HG03521 (cell line): Measurements from ENCODE around the gene INHBA.

ENCODE experiments used
- ATAC-seq: cut with Tn5 transposase; IDR thresholded peaks from one replicate; pipeline ENCODE4 v1.9.1; 2021; ENCODE audit warnings: mild to moderate bottlenecking, moderate library complexity; ENCODE audit not compliant: unreplicated experiment

Gene INHBA

DNA sequence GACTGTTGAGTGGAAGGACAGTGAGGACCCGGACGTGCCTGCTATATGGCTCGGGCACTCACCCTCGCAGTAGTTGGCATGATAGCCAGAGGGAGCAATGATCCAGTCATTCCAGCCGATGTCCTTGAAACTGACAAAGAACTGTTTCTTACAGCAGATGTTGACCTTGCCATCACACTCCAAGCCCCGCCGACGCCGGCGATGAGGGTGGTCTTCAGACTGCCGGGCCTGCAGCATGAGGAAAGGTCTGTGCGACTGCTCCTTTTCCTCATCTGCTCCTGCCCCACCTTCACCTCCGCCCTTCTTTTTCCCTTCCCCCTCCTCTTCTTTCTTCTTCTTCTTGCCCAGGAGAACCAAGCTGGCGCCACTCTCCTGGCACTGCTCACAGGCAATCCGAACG is 13.1 kb downstream of the INHBA start:
- no peak for ATAC-seq

DNA sequence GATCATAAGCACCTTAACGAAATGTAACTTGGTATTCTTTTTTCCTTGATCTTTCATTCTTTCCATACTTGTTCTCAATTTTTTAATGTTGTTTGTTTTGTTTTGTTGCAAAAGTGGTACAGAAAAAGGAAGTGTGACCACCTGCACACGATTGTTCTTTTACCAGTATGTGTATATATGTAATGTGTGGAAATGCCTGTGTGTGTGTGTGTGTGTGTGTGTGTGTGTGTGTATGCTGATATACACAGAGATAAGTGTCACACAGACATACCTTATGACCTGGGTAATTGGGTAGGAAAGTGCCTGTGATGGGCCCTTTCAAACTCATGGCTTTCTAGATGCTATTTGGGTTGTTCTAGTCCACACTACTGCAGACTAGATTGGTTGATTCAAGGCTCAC is 14.0 kb downstream of the INHBA start:
- ATAC-seq: no peak

DNA sequence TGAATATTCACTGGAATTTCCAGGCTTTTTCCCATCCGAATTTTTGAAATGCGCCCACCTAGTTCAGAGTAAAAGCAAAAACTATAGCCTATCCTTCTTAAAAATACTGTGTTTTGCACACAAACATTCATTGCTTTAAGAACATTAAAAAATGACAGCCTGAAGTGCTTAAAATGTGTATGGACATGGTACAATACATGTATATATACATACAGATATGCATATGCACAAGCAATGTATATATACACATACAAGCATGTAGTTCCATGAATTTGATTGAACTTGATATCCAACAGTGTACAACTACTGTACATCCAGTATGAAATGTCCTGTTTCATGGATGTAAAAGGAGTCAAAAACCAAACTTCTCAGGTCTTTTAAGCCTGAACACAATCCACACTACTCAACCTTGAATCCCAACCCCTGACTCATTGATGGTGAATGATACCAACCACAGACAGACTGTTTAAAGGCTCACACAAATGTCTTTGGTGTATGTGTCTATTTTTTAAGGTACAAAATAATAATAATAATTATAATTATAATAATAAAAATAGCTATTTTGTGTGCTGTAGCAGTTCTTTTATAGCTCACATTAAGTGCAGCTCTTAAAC is 14.8 kb downstream of the INHBA start:
- no peak for ATAC-seq

DNA sequence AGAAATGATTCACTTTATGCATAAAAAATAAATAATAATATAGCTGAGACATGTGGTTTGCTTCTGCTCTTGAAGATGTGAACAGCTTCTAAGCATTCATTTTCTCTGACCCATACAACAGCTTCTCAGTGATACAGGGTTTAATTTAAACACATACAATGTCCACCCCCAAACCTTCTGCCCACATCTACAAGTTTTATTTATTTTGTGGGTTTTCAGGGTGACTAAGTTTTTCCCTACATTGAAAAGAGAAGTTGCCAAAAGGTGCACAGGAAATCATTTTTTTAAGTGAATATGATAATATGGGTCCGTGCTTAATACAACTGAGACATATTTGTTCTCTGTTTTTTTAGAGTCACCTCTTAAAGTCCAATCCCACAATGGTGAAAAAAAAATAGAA is 17.2 kb downstream of the INHBA start:
- ATAC-seq: no peak

DNA sequence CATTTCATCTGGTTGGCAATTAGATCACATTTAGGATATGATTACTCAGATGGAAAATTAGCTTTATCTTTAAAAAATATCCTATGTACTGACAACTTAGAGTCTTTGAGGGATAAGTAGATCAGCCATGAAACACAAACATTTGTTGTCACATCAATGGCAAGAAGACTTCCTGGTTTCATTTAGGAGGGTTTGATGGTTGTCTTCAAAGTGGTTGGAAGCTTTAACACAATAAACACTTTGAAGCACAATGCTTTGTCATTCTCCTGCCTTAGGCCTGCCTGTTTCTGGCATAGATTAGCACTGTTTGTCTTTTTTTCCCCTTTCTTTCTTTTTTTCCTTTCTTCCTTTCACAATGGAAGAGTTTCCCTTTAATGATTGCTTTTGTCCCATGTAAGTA is 20.5 kb downstream of the INHBA start:
- ATAC-seq: no peak

DNA sequence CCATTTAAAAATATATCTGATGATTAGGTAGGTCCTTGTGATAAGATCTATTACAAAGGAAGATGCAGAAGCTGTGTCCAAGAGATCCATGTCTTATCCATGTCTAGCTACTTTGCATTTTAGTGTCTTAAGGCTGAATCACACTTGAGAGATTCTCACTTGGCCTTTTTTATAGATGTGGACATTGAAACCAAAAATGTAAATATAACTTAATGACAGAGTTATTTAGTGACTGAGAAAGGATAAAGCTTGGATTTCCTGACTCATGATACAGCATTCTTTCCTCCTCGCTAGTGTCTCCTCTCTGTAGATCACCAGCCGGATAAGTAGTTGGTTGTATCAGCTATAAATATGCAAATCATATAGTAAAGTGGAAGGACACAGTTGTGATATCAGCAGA is 23.3 kb downstream of the INHBA start:
- ATAC-seq: no peak

DNA sequence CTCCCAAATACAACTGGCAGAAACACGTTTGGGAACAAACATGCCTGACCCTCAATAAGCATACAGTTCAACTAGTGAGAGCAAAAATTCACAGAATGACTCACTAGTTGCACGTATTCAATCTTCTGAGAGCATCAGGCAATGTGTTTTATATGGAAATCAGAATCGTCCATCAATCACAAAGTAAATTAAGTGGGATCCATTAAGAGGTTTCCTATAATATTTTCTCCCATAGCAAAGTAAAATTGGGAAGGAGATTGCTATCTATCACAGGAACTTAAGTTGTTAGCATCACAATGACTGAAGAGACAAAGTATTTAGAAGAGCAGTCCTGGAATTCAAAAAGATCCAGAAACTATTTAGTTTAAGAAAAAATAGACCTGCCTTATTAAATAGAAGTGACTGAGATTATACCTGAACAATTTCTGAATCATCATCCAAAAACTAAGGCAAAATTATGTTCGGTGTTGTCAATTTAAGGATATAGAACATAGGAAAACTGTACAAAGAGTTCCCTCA is 28.3 kb downstream of the INHBA start:
- ATAC-seq: no peak

DNA sequence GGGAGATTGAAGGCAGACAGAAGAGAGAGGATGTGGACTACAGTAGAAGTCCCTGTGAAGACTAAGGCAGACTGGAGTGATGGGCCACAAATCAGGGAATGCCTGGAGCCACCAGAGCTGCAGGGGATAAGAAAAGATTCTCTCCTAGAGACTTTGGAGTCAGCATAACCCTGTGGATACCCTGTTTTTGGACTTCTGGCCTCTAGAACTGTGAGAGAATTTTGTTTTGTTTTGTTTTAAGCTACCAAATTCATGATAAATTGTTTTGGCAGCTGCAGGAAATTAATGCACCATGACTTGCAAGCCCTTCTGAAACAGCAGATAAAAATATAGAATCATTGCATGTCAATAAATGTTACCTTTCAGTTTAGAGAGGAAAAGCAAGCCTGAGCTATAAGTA is 41.3 kb downstream of the INHBA start:
- ATAC-seq: no peak

DNA sequence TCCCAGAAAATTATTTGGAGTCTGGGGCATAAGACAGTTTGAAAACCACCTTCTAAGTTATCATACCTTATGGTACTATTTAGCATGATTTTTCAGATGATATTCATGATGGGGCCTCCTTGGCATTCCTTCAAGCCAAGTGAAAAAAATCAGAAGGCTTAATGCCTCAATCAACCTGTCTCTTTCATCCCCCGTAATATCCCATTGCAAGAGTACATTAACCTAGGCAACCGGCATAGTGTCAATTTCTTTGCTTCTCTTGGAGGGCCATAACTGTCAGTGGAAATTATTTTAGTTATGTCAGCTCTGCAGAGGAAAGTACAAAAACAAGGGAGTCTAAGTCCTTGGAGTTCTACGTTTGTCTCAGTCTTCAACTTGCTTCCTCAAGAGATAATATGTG is 43.4 kb downstream of the INHBA start:
- ATAC-seq: no peak

DNA sequence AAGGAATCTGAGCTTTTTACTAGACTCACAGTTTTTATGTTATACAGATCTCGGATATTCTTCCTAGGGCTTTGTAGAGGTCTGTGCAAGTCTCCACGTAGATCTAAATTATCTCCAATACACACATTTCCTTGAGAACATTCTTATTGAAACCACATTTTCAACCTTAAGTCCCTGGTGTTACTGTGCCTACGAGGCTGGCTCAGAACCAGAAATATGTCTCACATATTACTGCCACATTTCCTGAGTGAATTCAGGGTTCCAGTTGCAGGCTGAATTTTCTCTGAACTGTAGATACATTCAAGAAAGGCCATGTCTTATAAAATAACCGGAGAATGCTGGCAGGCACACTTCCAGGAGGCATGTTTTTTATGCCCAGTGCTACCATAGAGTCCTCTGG is 46.5 kb downstream of the INHBA start:
- no peak for ATAC-seq

DNA sequence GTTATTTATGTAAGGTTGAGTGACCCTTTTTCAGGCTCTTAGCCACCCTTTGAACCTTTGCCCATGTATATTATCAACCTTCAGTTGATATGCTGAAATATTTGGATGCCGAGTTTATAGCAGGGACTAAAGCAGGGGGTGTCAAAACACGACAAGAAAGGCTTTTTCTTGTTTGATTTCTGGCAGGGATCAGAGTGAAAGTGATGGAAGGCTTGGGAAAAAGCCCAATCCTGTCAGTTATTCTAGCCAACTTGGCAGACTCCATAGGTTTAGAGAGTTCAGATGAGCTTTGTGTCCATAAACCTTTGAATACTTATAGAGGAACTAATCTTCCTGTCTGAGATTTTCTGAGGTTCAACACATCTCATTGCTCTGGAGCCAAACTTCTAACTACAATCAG is 47.5 kb downstream of the INHBA start:
- no peak for ATAC-seq

DNA sequence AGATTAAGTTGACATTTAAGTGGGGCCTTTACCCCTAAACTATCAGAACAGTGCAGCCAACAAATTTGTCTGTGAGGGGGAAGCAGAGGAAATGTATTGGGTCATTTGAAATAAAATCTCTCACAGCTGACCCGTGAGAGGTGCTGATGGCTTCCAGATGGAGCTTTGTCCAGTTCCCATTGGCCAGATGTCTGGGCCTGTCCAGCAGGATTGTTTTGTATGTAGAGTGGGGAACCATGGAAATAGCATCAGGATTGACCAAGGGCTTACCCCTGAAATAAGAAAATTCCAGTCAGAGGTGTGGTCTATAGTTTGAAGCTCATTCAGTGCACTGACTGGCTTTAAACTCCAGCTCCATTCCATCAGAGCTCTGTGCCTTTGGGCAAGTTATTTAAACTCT is 50.6 kb downstream of the INHBA start:
- ATAC-seq: no peak

DNA sequence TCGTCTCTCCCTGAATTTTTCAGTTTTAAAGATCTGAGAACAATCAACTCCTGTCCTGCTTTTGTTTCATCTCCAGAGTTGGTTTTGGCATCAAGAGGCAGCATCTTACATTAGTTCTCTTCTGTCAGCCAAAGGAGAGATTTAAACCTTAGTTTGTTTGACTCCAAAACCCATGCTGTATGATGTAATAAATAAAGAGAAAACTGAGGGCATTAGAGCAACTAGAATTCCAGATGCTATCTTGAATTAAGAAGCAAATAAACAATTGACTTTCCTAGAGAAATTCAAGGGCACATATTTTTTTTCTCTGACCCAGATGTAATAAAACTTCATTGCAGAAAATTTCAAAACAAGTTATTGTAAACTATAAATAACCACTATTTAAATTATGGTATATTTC is 54.4 kb downstream of the INHBA start:
- no peak for ATAC-seq

DNA sequence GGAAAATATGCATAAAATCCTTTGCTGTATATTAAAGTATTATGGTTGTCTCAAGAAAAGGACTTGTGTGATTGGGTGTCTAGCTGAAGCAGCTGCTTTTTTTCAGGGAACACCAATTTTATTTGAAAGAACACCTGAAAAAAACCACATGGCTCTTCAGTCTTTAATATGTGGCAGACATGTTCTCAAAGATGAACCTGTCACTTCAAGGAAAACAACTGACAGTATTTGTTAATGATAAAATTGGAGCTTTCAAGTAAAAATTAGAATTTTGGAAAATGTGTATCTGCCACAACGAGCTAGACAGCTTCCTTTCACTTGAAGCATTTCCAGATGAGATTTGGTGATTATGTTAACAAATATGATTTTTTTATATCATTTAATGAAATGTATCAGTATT is 59.3 kb downstream of the INHBA start:
- ATAC-seq: no peak

DNA sequence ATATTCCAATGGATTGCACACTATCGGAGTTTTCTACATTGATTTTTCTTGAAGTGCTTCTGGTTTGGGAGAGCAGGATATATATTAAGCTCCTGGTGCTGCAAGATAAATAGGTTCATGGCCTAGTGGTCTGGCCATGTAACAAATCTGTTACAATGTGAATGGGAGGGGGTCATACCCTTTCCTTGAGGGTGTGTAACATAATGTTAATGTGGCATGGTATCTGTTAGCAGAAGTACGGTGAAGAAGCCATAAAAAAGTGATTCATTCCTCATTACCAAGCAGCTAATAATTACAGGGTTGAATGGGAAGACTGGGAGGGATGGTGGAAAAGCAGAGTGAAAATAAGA is 61.2 kb downstream of the INHBA start:
- no peak for ATAC-seq

DNA sequence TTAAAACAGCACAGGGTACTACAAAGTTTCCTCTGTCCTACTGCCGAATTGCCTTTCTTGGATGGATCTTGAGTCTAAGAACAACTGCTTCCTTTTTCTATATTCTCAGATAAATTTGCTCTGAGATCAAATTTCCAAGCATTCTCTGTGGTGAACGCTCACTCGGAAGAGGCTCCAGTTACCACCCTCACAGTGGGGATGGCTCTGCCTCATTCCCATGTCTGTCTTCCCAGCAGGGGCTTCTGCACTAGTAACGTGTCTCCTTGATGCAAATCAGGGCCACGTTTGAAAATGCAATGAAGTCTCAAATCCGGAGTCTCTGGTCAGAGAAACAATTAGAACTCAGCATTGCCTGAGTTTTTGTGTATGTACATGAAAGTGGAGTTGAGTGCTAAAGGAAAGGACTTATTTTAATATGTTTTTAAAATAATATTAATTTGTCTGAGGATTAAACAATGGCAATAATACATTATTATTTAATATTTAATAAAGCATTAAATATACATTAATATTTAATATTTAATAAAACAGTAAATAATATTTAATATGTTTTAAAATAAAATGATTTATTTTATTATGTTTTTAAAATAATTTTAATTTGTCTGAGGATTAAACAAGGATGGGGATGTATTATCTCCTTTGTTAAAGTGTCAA is 61.8 kb downstream of the INHBA start:
- no peak for ATAC-seq

DNA sequence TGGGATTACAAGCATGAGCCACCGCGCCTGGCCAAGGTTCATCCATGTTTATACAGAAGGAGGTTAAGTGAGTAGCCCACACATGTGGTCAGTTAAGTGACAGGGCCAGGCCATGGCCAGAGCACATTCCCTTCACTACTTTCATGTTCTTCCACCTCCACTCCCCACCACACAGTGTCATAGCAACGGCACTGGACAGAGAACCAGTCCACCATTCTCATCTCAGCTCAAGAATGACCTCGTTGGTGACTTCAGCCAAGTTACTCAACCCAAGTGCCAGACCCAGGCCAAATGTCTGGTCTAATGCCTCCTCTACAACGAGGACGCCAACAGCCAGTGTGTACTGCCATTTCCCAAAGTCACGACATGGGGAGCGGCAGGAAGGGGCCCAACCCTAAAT is 62.4 kb downstream of the INHBA start:
- ATAC-seq: no peak

DNA sequence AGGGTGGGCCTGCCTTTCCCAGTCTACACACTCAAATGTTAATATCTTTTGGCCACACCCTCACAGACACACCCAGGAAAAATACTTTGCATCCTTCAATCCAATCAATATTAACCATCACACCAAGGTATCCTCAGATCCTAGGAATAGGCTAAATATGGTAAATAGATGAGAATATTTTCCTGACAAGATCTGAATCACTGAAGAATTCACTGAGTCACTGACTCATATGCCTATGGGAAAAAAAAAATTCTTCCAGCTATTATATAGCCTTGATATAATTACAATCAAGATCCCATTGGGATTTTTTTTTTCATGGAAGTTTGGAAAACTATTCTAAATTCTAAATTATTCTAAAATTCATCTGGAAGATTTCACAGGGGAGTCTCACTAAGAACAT is 65.8 kb downstream of the INHBA start:
- no peak for ATAC-seq
